IMR-90 (cell line): Measurements from ENCODE around the gene ZNF282. TPM values are rescaled to one million over a fixed set of nuclear protein-coding genes. Genes with fewer than 3 reads are reported as not detected.
A peak's percentile ranks its signal among the peaks of the same experiment; 100 is the strongest.

Experiments used
- ATAC-seq: fragments of 200-7000 bp; cut with Tn5 transposase; 2 replicates; pipeline ENCODE4 v1.9.1; 2020; ENCODE audit warnings: low read depth, mild to moderate bottlenecking, moderate library complexity
- BruUV-seq: library from RNA; stranded (reverse); fragments of 400-500 nt; replicated peaks from 2 replicates; lab custom pipeline; 2021; lab: Mats Ljungman, UMichigan
- CTCF ChIA-PET: fragments of 300-600 bp; formaldehyde crosslinking; extraction: SDS; loops from one replicate; lab custom pipeline; 2021; ENCODE audit warnings: antibody characterized with exemption; lab: Yijun Ruan, JAX
- POLR2A ChIA-PET: fragments of 300-600 bp; sonication (Branson Sonifier 250); formaldehyde crosslinking; loops from one replicate; lab custom pipeline; 2022; ENCODE audit warnings: antibody characterized with exemption; ENCODE audit not compliant: unreplicated experiment; lab: Charles Lee
- DNase-seq: peaks from one replicate; pipeline ENCODE4 v3.0.0; 2013
- H2AFZ ChIP-seq: replicated peaks from 2 replicates; pipeline ENCODE3; 2013; ENCODE audit warnings: low read length, mild to moderate bottlenecking; ENCODE audit not compliant: poor library complexity
- H2AK5ac ChIP-seq: 2 replicates; pipeline ENCODE4 v1.6.1; 2013; ENCODE audit warnings: low read depth, low read length, inconsistent platforms
- H2AK9ac ChIP-seq: replicated peaks from 2 replicates; pipeline ENCODE3; 2013; ENCODE audit warnings: mild to moderate bottlenecking, low read depth, low read length, moderate library complexity; ENCODE audit not compliant: poor library complexity
- H2BK120ac ChIP-seq: 2 replicates; pipeline ENCODE4 v1.6.1; 2013; ENCODE audit warnings: low read depth, low read length, inconsistent platforms
- H2BK15ac ChIP-seq: 3 replicates; pipeline ENCODE4 v1.6.1; 2013; ENCODE audit warnings: low read depth, low read length, inconsistent platforms
- H2BK20ac ChIP-seq: 2 replicates; pipeline ENCODE4 v1.6.1; 2013; ENCODE audit warnings: low read depth, mild to moderate bottlenecking, inconsistent platforms, low read length, moderate library complexity
- H2BK5ac ChIP-seq: 2 replicates; pipeline ENCODE4 v1.6.1; 2013; ENCODE audit warnings: mild to moderate bottlenecking, low read depth, low read length, inconsistent platforms; ENCODE audit not compliant: poor library complexity, severe bottlenecking
- H3K14ac ChIP-seq: replicated peaks from 2 replicates; pipeline ENCODE4 v1.6.1; 2013; ENCODE audit warnings: low read depth, low read length, inconsistent platforms
- H3K18ac ChIP-seq: 2 replicates; pipeline ENCODE4 v1.6.1; 2013; ENCODE audit warnings: low read depth, low read length, control low read depth
- H3K23ac ChIP-seq: 2 replicates; pipeline ENCODE4 v1.6.1; 2013; ENCODE audit warnings: low read depth, low read length, inconsistent platforms
- H3K27ac ChIP-seq: 2 replicates; pipeline ENCODE4 v1.5.1; 2013; ENCODE audit warnings: mild to moderate bottlenecking, control low read depth, low read length; ENCODE audit not compliant: insufficient read depth
- H3K27me3 ChIP-seq: 2 replicates; pipeline ENCODE4 v1.6.1; 2013; ENCODE audit warnings: low read length; ENCODE audit not compliant: control insufficient read depth, insufficient read depth
- H3K36me3 ChIP-seq: 2 replicates; pipeline ENCODE4 v1.6.1; 2013; ENCODE audit warnings: low read length, mixed read lengths; ENCODE audit not compliant: control insufficient read depth, insufficient read depth
- H3K4ac ChIP-seq: 2 replicates; pipeline ENCODE4 v1.6.1; 2013; ENCODE audit warnings: low read depth, low read length, inconsistent platforms
- H3K4me1 ChIP-seq: 2 replicates; pipeline ENCODE4 v1.6.1; 2013; ENCODE audit warnings: low read length, mixed read lengths; ENCODE audit not compliant: control insufficient read depth, insufficient read depth
- H3K4me2 ChIP-seq: 2 replicates; pipeline ENCODE4 v1.6.1; 2013; ENCODE audit warnings: low read depth, mild to moderate bottlenecking, control low read depth, low read length, moderate library complexity
- H3K4me3 ChIP-seq: 2 replicates; pipeline ENCODE4 v1.5.1; 2013; ENCODE audit warnings: low read depth, mild to moderate bottlenecking, control low read depth, low read length, moderate library complexity; ENCODE audit not compliant: insufficient read depth
- H3K56ac ChIP-seq: 2 replicates; pipeline ENCODE4 v1.6.1; 2013; ENCODE audit warnings: low read length, inconsistent platforms; ENCODE audit not compliant: insufficient read depth; ENCODE audit errors: extremely low read depth
- H3K79me1 ChIP-seq, 2 experiments: 2 replicates each; pipeline ENCODE4 v1.6.1; 2013; ENCODE audit warnings: low read length in 2 of 2, inconsistent platforms in 1 of 2, low read depth in 1 of 2
- H3K9ac ChIP-seq: 2 replicates; pipeline ENCODE4 v1.6.1; 2013; ENCODE audit warnings: low read depth, low read length, control low read depth
- H3K9me1 ChIP-seq: 2 replicates; pipeline ENCODE4 v1.6.1; 2013; ENCODE audit warnings: low read length, inconsistent platforms; ENCODE audit not compliant: insufficient read depth
- H3K9me3 ChIP-seq: 2 replicates; pipeline ENCODE4 v1.6.1; 2013; ENCODE audit warnings: low read length; ENCODE audit not compliant: control insufficient read depth, insufficient read depth
- H4K20me1 ChIP-seq: 2 replicates; pipeline ENCODE4 v1.6.1; 2013; ENCODE audit warnings: low read length, inconsistent platforms; ENCODE audit not compliant: insufficient read depth
- H4K5ac ChIP-seq: 2 replicates; pipeline ENCODE4 v1.6.1; 2013; ENCODE audit warnings: mild to moderate bottlenecking, low read depth, low read length, control low read depth
- H4K8ac ChIP-seq, 2 experiments: 2 replicates each; pipeline ENCODE4 v1.6.1; 2013; ENCODE audit warnings: low read depth in 2 of 2, low read length in 2 of 2, control low read depth in 1 of 2, inconsistent platforms in 1 of 2
- H4K91ac ChIP-seq: 2 replicates; pipeline ENCODE4 v1.6.1; 2013; ENCODE audit warnings: low read depth, low read length, inconsistent platforms; ENCODE audit not compliant: insufficient read depth
- CTCF ChIP-seq: conservative IDR thresholded peaks from 2 replicates; pipeline ENCODE4 v1.5.1; 2012; ENCODE audit warnings: mild to moderate bottlenecking, low read depth, low read length, improper control_type of control experiment
- MAFK ChIP-seq: IDR thresholded peaks from 2 replicates; pipeline ENCODE4 v1.6.1; 2012; ENCODE audit warnings: low read depth, low read length, improper control_type of control experiment
- RCOR1 ChIP-seq: IDR thresholded peaks from 2 replicates; pipeline ENCODE4 v1.6.1; 2012; ENCODE audit warnings: mild to moderate bottlenecking, low read length, improper control_type of control experiment; ENCODE audit not compliant: insufficient replicate concordance
- SMC3 ChIP-seq: fragments of 150-350 bp; IDR thresholded peaks from 2 replicates; pipeline ENCODE4 v1.6.1; 2016; ENCODE audit warnings: low read depth, mild to moderate bottlenecking, antibody characterized with exemption, low read length, moderate library complexity
- WGBS, 2 experiments: methylation state at CpG; one replicate each; pipeline versions ENCODE4 v1.1.5 to v1.1.7; 2013; ENCODE audit warnings: missing lambda C conversion rate in 2 of 2; ENCODE audit not compliant: insufficient read length in 1 of 2; ENCODE audit errors: extremely low coverage in 2 of 2; 5-methylcytosine and 5-hydroxymethylcytosine counted together
- dilution Hi-C: fragments of 300-500 bp; cut with HindIII; formaldehyde crosslinking; loops from one replicate; pipeline ENCODE4 v1.14.3; 2018; ENCODE audit warnings: low sequenced_read_pairs; ENCODE audit not compliant: unreplicated experiment
- in situ Hi-C: fragments of 300-500 bp; cut with MboI; formaldehyde crosslinking; loops from 3 replicates; pipeline ENCODE4 v1.14.3; 2019; ENCODE audit warnings: low sequenced_read_pairs, inconsistent platforms, mixed read lengths
- intact Hi-C: fragments of 100-400 bp; cut with micrococcal nuclease; formaldehyde crosslinking; loops from 2 replicates; pipeline ENCODE4 v1.10.0; 2022
- polyA plus RNA-seq, 3 experiments: library from polyadenylated mRNA; depleted of rRNA; stranded (reverse); fragments of >200 nt; gene quantifications; 2 replicates each; pipeline ENCODE4 v1.2.3, GENCODE V29; 2012; ENCODE audit warnings: low replicate concordance in 1 of 3
- total RNA-seq: library from RNA; depleted of rRNA; stranded (reverse); fragments of >200 nt; gene quantifications from 2 replicates; pipeline ENCODE4 v1.2.3, GENCODE V29; 2012

ZNF282 gene
- total and polyA plus RNA-seq, 2 of the 4 experiments (the other 2 are of a cell fraction), result 7.2 to 11.9 TPM

DNA sequence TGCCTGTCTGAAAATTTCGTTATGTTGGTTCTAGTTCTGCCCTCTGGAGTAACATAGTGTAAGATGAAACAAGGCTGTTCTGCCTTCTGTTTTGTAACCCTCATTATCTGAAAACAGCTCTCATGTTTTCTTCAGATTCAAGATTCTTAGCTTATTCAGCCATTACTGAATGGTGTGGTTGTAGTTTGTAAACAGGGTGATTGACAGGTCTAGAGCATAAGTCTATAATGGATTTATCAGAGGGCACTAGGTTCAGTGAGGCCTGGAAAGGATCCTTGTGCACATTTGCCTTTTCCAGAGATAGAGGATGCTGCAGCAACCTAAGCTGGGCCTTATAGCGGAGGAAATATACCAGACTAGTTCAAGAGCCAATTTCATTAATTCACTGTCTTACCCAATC lies 42.0 kb upstream of the ZNF282 start:
- H3K27ac ChIP-seq, result no peak overlapping the region
- no peak overlapping the region for H2BK15ac ChIP-seq
- ChIA-PET CTCF (interaction anchor here (0.7 kb wide), 1 partner anchor 308 kb away, joined by 3 read pairs; no protein-coding TSS in a partner anchor), POLR2A (no interaction called here)
- H4K8ac ChIP-seq, result no peak overlapping the region
- intact Hi-C loops, result no loop called here
- no peak overlapping the region for H3K9ac ChIP-seq
- H4K91ac ChIP-seq, result no peak overlapping the region
- no peaks in the 10 kb centered on the region for H3K9me3 ChIP-seq
- peaks cover 21% of the 10 kb centered on the region for H3K36me3 ChIP-seq
- no peak overlapping the region for H2BK120ac ChIP-seq
- WGBS, 2 experiments, result 100% methylated on average over 2 of the region's 2 CpGs; no CpG with 5 or more reads in 1 of the 2 experiments
- ATAC-seq, result no peak
- H2BK5ac ChIP-seq, result no peak overlapping the region
- H3K56ac ChIP-seq, result no peak overlapping the region
- no peak overlapping the region for H3K4me3 ChIP-seq
- BruUV-seq, result no TSS peak
- no peak overlapping the region for H2AK5ac ChIP-seq
- H4K5ac ChIP-seq, result no peak overlapping the region
- H3K79me1 ChIP-seq, result peaks cover 19 to 50% of the 10 kb centered on the region in 2 experiments
- no peak overlapping the region for H2BK20ac ChIP-seq
- dilution Hi-C loops, result no loop called here
- no peak overlapping the region for H3K14ac ChIP-seq
- H3K18ac ChIP-seq, result no peak overlapping the region
- H3K4me1 ChIP-seq, result 0 out of 2 replicates have a peak, but pooled peaks cover 2% of the 10 kb centered on the region
- no peak overlapping the region for H3K4me2 ChIP-seq
- in situ Hi-C loops, result no loop called here
- TF ChIP-seq SMC3 (no peak), RCOR1 (no peak), CTCF (no peak), MAFK (no peak)
- no peak overlapping the region for H2AK9ac ChIP-seq
- H4K20me1 ChIP-seq, result peaks cover 28% of the 10 kb centered on the region
- no peak overlapping the region for H2AFZ ChIP-seq
- peaks cover 10% of the 10 kb centered on the region for H3K9me1 ChIP-seq
- no peaks in the 10 kb centered on the region for H3K27me3 ChIP-seq
- H3K4ac ChIP-seq, result no peak overlapping the region
- no peak for DNase-seq
- peak overlapping the region; percentile 40; the same call in 1 of the 2 replicates for H3K23ac ChIP-seq
